Measurements from ENCODE around the gene EGF.

Gene EGF

GRCh38 chr4:110049951-110050925 is 137.6 kb downstream of the EGF start:
- H3K4me3 ChIP-seq (ENCODE audit: low read length): no peak overlapping the region
- DNase-seq (ENCODE audit: low read depth): peak; percentile 48
- TF ChIP-seq, protein P1, sequence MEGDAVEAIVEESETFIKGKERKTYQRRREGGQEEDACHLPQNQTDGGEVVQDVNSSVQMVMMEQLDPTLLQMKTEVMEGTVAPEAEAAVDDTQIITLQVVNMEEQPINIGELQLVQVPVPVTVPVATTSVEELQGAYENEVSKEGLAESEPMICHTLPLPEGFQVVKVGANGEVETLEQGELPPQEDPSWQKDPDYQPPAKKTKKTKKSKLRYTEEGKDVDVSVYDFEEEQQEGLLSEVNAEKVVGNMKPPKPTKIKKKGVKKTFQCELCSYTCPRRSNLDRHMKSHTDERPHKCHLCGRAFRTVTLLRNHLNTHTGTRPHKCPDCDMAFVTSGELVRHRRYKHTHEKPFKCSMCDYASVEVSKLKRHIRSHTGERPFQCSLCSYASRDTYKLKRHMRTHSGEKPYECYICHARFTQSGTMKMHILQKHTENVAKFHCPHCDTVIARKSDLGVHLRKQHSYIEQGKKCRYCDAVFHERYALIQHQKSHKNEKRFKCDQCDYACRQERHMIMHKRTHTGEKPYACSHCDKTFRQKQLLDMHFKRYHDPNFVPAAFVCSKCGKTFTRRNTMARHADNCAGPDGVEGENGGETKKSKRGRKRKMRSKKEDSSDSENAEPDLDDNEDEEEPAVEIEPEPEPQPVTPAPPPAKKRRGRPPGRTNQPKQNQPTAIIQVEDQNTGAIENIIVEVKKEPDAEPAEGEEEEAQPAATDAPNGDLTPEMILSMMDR (conservative IDR thresholded peaks at IDR 0.05; ENCODE audit: low read length): peak; percentile 95

DNA sequence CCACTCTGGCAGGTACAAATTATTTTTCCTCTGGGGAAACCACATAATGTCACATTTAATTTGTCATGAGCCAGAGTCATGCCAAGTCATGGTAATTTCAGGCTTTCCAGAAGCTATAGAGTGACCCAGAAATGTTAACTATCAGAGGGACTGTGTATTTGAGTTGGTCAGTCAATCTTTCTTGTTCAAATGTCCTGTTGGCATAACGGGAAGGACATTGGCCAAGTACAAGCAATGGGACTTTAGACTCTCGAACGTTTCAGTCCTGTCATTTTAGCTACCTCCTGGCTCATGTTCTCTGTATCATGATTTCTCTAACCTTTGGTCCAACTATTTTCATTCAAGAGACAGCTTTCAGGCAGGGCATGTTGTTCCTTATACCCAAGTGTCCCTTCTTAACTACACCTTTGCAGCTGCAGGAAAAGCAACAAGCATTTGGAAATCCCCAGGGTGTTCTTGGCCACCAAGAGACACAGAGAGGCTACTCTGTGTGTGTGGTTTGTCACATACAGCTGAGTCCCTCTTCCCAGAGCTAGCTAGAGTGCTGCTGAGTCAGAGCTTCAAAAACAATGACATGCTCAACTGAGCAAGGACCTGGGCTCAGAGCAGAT is 142.6 kb downstream of the EGF start:
- TF ChIP-seq, protein P1 (conservative IDR thresholded peaks at IDR 0.05; ENCODE audit: low read length): no peak
- no peak for DNase-seq (ENCODE audit: low read depth)
- H3K4me3 ChIP-seq (ENCODE audit: low read length): no peak overlapping the region

- TF ChIP-seq, protein P1 (conservative IDR thresholded peaks at IDR 0.05; ENCODE audit: low read length): no peak
- no peak for DNase-seq (ENCODE audit: low read depth)
- H3K4me3 ChIP-seq (ENCODE audit: low read length): no peak overlapping the region
Observed at GRCh38 chr4:110058677-110059076, 146.0 kb downstream of the EGF start.

DNA sequence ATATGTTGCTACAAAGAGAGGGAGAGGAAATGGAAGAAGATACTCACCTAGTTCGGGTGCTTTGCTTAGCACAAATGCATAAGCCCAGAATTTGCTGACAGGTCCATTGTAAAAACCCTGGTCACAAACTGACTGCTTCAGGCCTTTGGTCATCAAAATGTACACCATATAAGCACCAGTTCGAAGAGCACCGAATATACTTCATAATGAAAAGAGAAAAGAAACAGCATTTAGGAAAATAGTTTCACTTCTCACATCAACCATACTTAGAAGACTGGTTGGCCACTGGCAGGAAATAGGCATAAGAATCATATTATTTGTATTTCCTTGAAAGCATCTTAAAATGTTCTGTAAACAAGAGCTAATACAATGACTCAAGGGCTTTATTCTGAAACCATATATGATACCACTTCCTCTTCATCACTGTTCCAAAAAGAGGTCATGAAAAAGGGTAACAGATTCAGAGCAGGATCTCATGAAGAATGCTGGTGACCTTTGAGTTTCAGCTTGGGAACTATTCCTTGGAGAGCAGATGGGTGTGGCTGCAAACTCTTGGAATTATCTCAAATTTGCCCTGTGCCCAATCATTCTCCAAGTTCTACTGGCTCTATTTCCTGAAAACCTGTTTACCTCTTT is 147.0 kb downstream of the EGF start:
- TF ChIP-seq, protein P1 (conservative IDR thresholded peaks at IDR 0.05; ENCODE audit: low read length): no peak
- no peak overlapping the region for H3K4me3 ChIP-seq (ENCODE audit: low read length)
- peak; percentile 6 for DNase-seq (ENCODE audit: low read depth)

DNA sequence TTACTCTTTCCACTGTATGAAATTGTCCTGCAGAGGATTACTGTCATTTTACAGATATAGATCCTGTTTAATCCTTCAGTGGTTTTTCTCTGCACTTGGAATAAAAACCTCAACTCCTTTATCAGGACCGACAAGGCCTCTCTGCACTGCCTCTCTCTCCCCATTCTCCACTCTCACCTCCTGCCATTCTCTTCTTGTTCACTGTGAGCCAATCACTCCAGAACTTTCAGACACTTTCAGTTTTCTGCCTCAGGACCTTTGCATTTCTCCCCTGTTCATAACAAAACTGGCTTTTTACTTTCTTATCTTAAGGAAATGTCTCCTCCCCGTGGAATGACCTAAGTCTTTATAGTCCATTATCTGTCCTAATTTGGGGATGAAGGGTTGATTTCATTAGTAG is 148.4 kb downstream of the EGF start:
- DNase-seq (ENCODE audit: low read depth): no peak
- no peak overlapping the region for H3K4me3 ChIP-seq (ENCODE audit: low read length)
- TF ChIP-seq, protein P1 (conservative IDR thresholded peaks at IDR 0.05; ENCODE audit: low read length): no peak
